AG04449 (cell line): ENCODE results near the gene TSNAXIP1.

Experiments
- CTCF ChIA-PET: fragments of 350-600 bp; formaldehyde crosslinking; extraction: SDS; loops from one replicate; lab custom pipeline; 2021; ENCODE audit warnings: antibody characterized with exemption; lab: Yijun Ruan, JAX
- POLR2A ChIA-PET: fragments of 400-600, 350-600 bp; formaldehyde crosslinking; extraction: SDS; loops from one replicate; lab custom pipeline; 2020; ENCODE audit warnings: antibody characterized with exemption, inconsistent platforms; lab: Yijun Ruan, JAX
- DNase-seq: peaks from one replicate; pipeline ENCODE4 v3.0.0-alpha.2; 2010; ENCODE audit warnings: low read depth, low spot score
- H3K4me3 ChIP-seq: 2 replicates; pipeline ENCODE4 v1.5.1; 2011; ENCODE audit warnings: low read depth, mild to moderate bottlenecking, control low read depth, low read length
- CTCF ChIP-seq: IDR thresholded peaks from one replicate; pipeline ENCODE4 v1.5.1; 2011; ENCODE audit warnings: mild to moderate bottlenecking, moderate library complexity, low read length, control low read depth, inconsistent platforms; ENCODE audit not compliant: insufficient read depth; ENCODE audit errors: missing control alignments

The TSNAXIP1 gene

GRCh38 chr16:67877064-67877463, 70.4 kb downstream of the TSNAXIP1 start:
- no peak for TF ChIP-seq CTCF
- no peak for DNase-seq
- no peak overlapping the region for H3K4me3 ChIP-seq
- ChIA-PET POLR2A (no interaction called here), CTCF (interaction anchor here (1.0 to 4.3 kb wide), 4 partner anchors 6 to 65 kb away, joined by 3 to 67 read pairs (median 4); partner anchors contain the start of gene NRN1L)
